Activated CD8-positive, alpha-beta T cell treated with anti-CD3 and anti-CD28 coated beads for 36 hours (primary cell): Measurements from ENCODE around the gene SHISA9. TPM values are rescaled to one million over a fixed set of nuclear protein-coding genes. Genes with fewer than 3 reads are reported as not detected.

ENCODE experiments used
- ATAC-seq: fragments of 200-7000 bp; cut with Tn5 transposase; one replicate; pipeline ENCODE4 v1.10.0; 2021; ENCODE audit warnings: mild to moderate bottlenecking, moderate library complexity
- CTCF ChIA-PET: fragments of 350-600 bp; sonication (Branson Sonifier 250); formaldehyde crosslinking; loops from one replicate; lab custom pipeline; 2021; ENCODE audit warnings: antibody characterized with exemption; lab: Charles Lee
- POLR2A ChIA-PET: fragments of 350-600 bp; sonication (Branson Sonifier 250); formaldehyde crosslinking; loops from one replicate; lab custom pipeline; 2021; ENCODE audit warnings: antibody characterized with exemption; lab: Charles Lee
- DNase-seq: peaks from one replicate; pipeline ENCODE4 v3.0.0-alpha.2; 2020
- H3K27ac Mint-ChIP-seq: one replicate; pipeline ENCODE4 v1.8.0; 2021; ENCODE audit warnings: mild to moderate bottlenecking, mixed read lengths
- H3K27me3 Mint-ChIP-seq: one replicate; pipeline ENCODE4 v1.8.0; 2021; ENCODE audit warnings: mixed read lengths
- H3K36me3 Mint-ChIP-seq: one replicate; pipeline ENCODE4 v1.8.0; 2021; ENCODE audit warnings: low read depth, mixed read lengths
- H3K4me1 Mint-ChIP-seq: one replicate; pipeline ENCODE4 v1.8.0; 2021; ENCODE audit warnings: low read depth, mixed read lengths
- H3K4me3 Mint-ChIP-seq: one replicate; pipeline ENCODE4 v1.8.0; 2021; ENCODE audit warnings: mild to moderate bottlenecking, moderate library complexity, mixed read lengths
- H3K9me3 Mint-ChIP-seq: one replicate; pipeline ENCODE4 v1.8.0; 2021; ENCODE audit warnings: mixed read lengths
- intact Hi-C: fragments of 100-400 bp; cut with micrococcal nuclease; formaldehyde crosslinking; loops from one replicate; pipeline ENCODE4 v1.10.0; 2022
- total RNA-seq, 2 experiments: library from RNA; stranded (reverse); gene quantifications; one replicate each; pipeline ENCODE4 v1.2.3, GENCODE V29; 2021
- TF ChIP-seq, protein P1 (sequence below): fragments of 200-600 bp; IDR thresholded peaks from one replicate; pipeline ENCODE4 v1.8.0; 2022; ENCODE audit warnings: antibody characterized with exemption, mild to moderate bottlenecking

The SHISA9 gene
- total RNA-seq, 2 experiments from 2014 or later, result not detected

DNA sequence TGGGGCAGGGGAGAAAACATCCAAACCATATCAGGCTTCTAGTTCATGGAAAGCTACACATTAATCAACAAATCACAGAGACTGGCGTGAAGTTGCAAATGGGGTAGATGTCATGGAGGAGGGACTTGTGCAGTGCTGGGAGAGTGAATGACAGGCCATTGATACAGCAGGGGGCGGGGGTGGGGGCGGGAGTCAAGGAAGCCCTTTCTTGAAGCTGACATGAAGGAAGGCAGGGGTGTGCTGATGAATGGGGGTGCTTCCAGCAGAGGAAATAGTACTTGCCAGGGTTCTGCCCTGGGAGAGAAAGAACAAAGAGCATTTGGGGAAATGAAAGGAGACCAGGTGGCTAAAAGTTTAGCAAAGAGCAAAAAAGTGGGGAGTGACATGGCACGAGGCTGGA, 269.9 kb downstream of the SHISA9 start:
- intact Hi-C loops, result no loop called here
- Mint-ChIP-seq H3K4me3 (no peak overlapping the region), H3K4me1 (no peaks in the 10 kb centered on the region), H3K27me3 (no peaks in the 10 kb centered on the region), H3K9me3 (no peaks in the 10 kb centered on the region), H3K36me3 (no peaks in the 10 kb centered on the region), H3K27ac (no peak overlapping the region)
- ChIA-PET CTCF (no interaction called here), POLR2A (no interaction called here)
- DNase-seq (no peak), ATAC-seq (no peak)
- TF ChIP-seq, protein P1, sequence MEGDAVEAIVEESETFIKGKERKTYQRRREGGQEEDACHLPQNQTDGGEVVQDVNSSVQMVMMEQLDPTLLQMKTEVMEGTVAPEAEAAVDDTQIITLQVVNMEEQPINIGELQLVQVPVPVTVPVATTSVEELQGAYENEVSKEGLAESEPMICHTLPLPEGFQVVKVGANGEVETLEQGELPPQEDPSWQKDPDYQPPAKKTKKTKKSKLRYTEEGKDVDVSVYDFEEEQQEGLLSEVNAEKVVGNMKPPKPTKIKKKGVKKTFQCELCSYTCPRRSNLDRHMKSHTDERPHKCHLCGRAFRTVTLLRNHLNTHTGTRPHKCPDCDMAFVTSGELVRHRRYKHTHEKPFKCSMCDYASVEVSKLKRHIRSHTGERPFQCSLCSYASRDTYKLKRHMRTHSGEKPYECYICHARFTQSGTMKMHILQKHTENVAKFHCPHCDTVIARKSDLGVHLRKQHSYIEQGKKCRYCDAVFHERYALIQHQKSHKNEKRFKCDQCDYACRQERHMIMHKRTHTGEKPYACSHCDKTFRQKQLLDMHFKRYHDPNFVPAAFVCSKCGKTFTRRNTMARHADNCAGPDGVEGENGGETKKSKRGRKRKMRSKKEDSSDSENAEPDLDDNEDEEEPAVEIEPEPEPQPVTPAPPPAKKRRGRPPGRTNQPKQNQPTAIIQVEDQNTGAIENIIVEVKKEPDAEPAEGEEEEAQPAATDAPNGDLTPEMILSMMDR, result no peak

DNA sequence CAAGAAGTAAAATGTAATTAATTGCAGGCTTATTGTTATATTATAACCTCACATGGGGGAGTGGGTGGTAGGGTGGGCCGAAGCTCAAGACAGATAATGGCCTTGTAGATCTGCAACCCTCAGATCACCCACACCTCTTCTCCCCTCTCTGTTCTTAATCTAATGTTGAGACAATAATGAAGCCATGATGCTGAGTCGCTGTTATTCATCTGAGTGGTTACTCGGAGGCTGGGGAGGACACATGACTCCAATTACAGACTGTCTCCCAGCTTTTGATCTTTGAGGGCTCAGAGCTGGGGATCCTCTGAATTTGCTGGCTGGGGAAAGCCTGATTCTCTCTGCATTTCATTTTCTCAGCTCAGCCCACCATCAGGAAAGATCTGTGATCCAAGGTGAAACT, 275.3 kb downstream of the SHISA9 start:
- Mint-ChIP-seq H3K4me3 (no peak overlapping the region), H3K36me3 (no peaks in the 10 kb centered on the region), H3K27ac (no peak overlapping the region), H3K9me3 (no peaks in the 10 kb centered on the region), H3K27me3 (peaks cover 9% of the 10 kb centered on the region), H3K4me1 (no peaks in the 10 kb centered on the region)
- no peak for ATAC-seq
- intact Hi-C loops, result no loop called here
- no peak for DNase-seq
- ChIA-PET POLR2A (no interaction called here), CTCF (no interaction called here)
- TF ChIP-seq, protein P1, result no peak

DNA sequence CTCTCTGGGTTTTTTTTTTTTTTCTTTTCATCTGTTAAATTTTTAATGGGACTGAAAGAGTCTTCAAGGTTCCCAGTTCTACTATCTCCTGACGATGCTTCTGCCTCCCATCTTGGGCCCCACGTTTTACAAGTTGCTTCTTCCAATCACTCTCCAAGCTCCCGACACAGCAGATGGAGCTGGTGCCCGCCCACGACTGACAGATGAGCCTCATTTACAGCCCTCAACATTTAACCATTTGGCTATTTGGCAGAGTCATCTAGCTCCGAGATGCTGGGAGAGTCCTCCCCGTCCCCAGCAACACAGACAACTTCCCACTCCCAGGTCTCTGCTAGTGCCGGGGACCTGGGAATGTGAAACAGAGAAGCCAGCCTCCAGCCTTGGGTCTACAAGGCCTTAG, 276.9 kb downstream of the SHISA9 start:
- H3K9me3 Mint-ChIP-seq, result peaks cover under 1% of the 10 kb centered on the region
- no peaks in the 10 kb centered on the region for H3K4me1 Mint-ChIP-seq
- POLR2A ChIA-PET, result no interaction called here
- intact Hi-C loops, result no loop called here
- DNase-seq (no peak), ATAC-seq (no peak)
- CTCF ChIA-PET, result no interaction called here
- TF ChIP-seq, protein P1, result no peak
- no peak overlapping the region for H3K4me3 Mint-ChIP-seq
- H3K36me3 Mint-ChIP-seq, result no peaks in the 10 kb centered on the region
- no peak overlapping the region for H3K27ac Mint-ChIP-seq
- peaks cover 11% of the 10 kb centered on the region for H3K27me3 Mint-ChIP-seq

DNA sequence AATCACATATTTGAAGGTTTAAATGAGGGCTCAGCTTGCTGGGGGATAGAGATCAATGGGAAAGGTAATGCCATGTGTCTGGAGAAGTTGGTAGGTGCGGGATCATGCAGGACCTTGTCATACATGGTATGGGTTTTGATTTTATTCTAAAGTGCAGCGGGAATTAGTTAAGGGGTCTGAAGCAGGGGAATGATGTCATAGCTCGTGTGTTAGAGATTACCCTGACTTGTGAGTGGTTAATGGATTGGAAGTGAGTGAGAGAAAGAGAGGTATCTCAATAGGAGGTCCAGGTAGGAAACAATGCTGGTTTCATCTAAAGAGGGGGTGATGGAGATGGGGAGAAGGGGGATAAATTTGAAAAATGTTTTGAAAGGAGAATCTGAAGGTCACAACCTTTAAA, 280.0 kb downstream of the SHISA9 start:
- TF ChIP-seq, protein P1, result no peak
- Mint-ChIP-seq H3K36me3 (no peaks in the 10 kb centered on the region), H3K27me3 (peaks cover 14% of the 10 kb centered on the region), H3K9me3 (peaks cover 5% of the 10 kb centered on the region), H3K27ac (no peak overlapping the region), H3K4me1 (no peaks in the 10 kb centered on the region), H3K4me3 (no peak overlapping the region)
- POLR2A ChIA-PET, result no interaction called here
- no peak for ATAC-seq
- no peak for DNase-seq
- CTCF ChIA-PET, result no interaction called here
- intact Hi-C loops, result no loop called here

DNA sequence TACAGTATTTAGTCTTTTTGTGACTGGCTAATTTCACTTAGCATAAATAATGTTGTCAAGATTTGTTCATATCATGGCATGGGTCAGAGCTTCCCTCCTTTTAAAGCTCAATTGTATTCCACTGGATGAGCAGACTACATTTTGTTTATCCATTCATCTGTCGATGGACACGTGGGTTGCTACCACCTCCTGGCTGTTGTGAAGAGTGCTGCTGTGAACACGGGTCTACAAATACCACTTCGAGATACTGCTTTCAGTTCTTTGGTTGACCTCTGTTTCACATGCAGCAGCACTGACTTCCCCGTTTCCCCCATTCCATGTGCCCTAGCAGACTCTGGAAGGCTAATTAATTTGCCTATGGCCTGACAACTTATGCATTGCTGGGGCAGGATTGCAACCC, 285.4 kb downstream of the SHISA9 start:
- DNase-seq, result no peak
- ChIA-PET POLR2A (no interaction called here), CTCF (no interaction called here)
- Mint-ChIP-seq H3K9me3 (peaks cover 5% of the 10 kb centered on the region), H3K4me3 (no peak overlapping the region), H3K27me3 (peaks cover 7% of the 10 kb centered on the region), H3K4me1 (no peaks in the 10 kb centered on the region), H3K36me3 (no peaks in the 10 kb centered on the region), H3K27ac (no peak overlapping the region)
- TF ChIP-seq, protein P1, result no peak
- intact Hi-C loops, result no loop called here
- no peak for ATAC-seq
